Karpas-422 (cell line): Measurements from ENCODE around the gene THSD4. TPM values are rescaled to one million over a fixed set of nuclear protein-coding genes. Genes with fewer than 3 reads are reported as not detected.
A peak's percentile ranks its signal among the peaks of the same experiment; 100 is the strongest.

ENCODE experiments used
- DNase-seq: peaks from one replicate; pipeline ENCODE4 v3.0.0-alpha.2; 2015
- H2AFZ ChIP-seq: fragments of 200-600 bp; sonication (generic); 2 replicates; pipeline ENCODE4 v1.6.1; 2014; ENCODE audit warnings: antibody characterized with exemption, low read length, mixed read lengths
- H3K27ac ChIP-seq: fragments of 200-600 bp; sonication (generic); 2 replicates; pipeline ENCODE4 v1.5.1; 2014; ENCODE audit warnings: mild to moderate bottlenecking, low read length, moderate library complexity
- H3K27me3 ChIP-seq: fragments of 200-600 bp; sonication (generic); 2 replicates; pipeline ENCODE4 v1.6.1; 2014; ENCODE audit warnings: low read length, mixed read lengths
- H3K36me3 ChIP-seq: fragments of 200-600 bp; sonication (generic); 2 replicates; pipeline ENCODE4 v1.6.1; 2014; ENCODE audit warnings: low read length, mixed read lengths; ENCODE audit not compliant: insufficient read depth
- H3K4me1 ChIP-seq: fragments of 200-600 bp; sonication (generic); 2 replicates; pipeline ENCODE4 v1.6.1; 2014; ENCODE audit warnings: mild to moderate bottlenecking, low read length, mixed read lengths
- H3K4me2 ChIP-seq: fragments of 200-600 bp; sonication (generic); 2 replicates; pipeline ENCODE4 v1.6.1; 2014; ENCODE audit warnings: low read length, low read depth, mild to moderate bottlenecking; ENCODE audit not compliant: poor library complexity, severe bottlenecking
- H3K4me3 ChIP-seq: fragments of 200-600 bp; sonication (generic); 2 replicates; pipeline ENCODE4 v1.5.1; 2014; ENCODE audit warnings: mild to moderate bottlenecking, antibody characterized with exemption, low read length, mixed read lengths
- H3K79me2 ChIP-seq: fragments of 200-600 bp; sonication (generic); 2 replicates; pipeline ENCODE4 v1.6.1; 2014; ENCODE audit warnings: mild to moderate bottlenecking, low read length, mixed read lengths
- H3K9ac ChIP-seq: fragments of 200-600 bp; sonication (generic); 2 replicates; pipeline ENCODE4 v1.6.0; 2014; ENCODE audit warnings: low read length
- H3K9me2 ChIP-seq: fragments of 200-600 bp; sonication (generic), shearing (Covaris generic); replicated peaks from 2 replicates; pipeline ENCODE4 v1.6.0; 2014; ENCODE audit warnings: mild to moderate bottlenecking, low read length, moderate library complexity; ENCODE audit not compliant: insufficient read depth
- H3K9me3 ChIP-seq: fragments of 300-700, 200-600 bp; sonication (generic); 2 replicates; pipeline ENCODE4 v1.6.1; 2014; ENCODE audit warnings: low read length, mixed read lengths
- H4K20me1 ChIP-seq: fragments of 200-600 bp; sonication (generic); 2 replicates; pipeline ENCODE4 v1.6.1; 2014; ENCODE audit warnings: mild to moderate bottlenecking, antibody characterized with exemption, low read length, low read depth; ENCODE audit not compliant: insufficient read depth
- total RNA-seq: library from RNA; depleted of rRNA; stranded (reverse); fragments of >200 nt; shearing (Covaris generic); gene quantifications from 2 replicates; pipeline ENCODE4 v1.2.3, GENCODE V29; 2014; ENCODE audit warnings: low replicate concordance

Gene THSD4
- total RNA-seq, 1 experiment from 2014 or later: 0.11 TPM

- Histone ChIP-seq H2AFZ (no peak overlapping the region), H3K36me3 (no peaks in the 10 kb centered on the region), H3K4me2 (no peak overlapping the region), H3K9ac (no peak overlapping the region), H3K79me2 (no peaks in the 10 kb centered on the region), H4K20me1 (no peaks in the 10 kb centered on the region), H3K9me3 (no peaks in the 10 kb centered on the region), H3K27me3 (no peaks in the 10 kb centered on the region), H3K27ac (no peak overlapping the region), H3K4me3 (no peak overlapping the region), H3K9me2 (no peaks in the 10 kb centered on the region), H3K4me1 (no peaks in the 10 kb centered on the region)
- DNase-seq: no peak
These were observed 136.9 kb downstream of the THSD4 start for GRCh38 chr15:71252044-71252739.

- no peaks in the 10 kb centered on the region for H3K27me3 ChIP-seq
- DNase-seq: no peak
- H3K9ac ChIP-seq: no peak overlapping the region
- H3K27ac ChIP-seq: no peak overlapping the region
- H3K79me2 ChIP-seq: no peaks in the 10 kb centered on the region
- no peaks in the 10 kb centered on the region for H4K20me1 ChIP-seq
- no peak overlapping the region for H3K4me3 ChIP-seq
- no peak overlapping the region for H3K4me2 ChIP-seq
- H2AFZ ChIP-seq: no peak overlapping the region
- H3K4me1 ChIP-seq: no peaks in the 10 kb centered on the region
- H3K9me2 ChIP-seq: no peaks in the 10 kb centered on the region
- no peaks in the 10 kb centered on the region for H3K36me3 ChIP-seq
- no peaks in the 10 kb centered on the region for H3K9me3 ChIP-seq
These were observed 137.4 kb downstream of the THSD4 start for GRCh38 chr15:71252740-71253047.

GRCh38 chr15:71254491-71254890 is 139.2 kb downstream of the THSD4 start:
- Histone ChIP-seq H3K27ac (no peak overlapping the region), H2AFZ (no peak overlapping the region), H3K4me3 (no peak overlapping the region), H3K36me3 (no peaks in the 10 kb centered on the region), H3K27me3 (no peaks in the 10 kb centered on the region), H3K9me3 (no peaks in the 10 kb centered on the region), H3K4me2 (no peak overlapping the region), H3K9ac (no peak overlapping the region), H3K79me2 (no peaks in the 10 kb centered on the region), H3K9me2 (no peaks in the 10 kb centered on the region), H3K4me1 (no peaks in the 10 kb centered on the region), H4K20me1 (no peaks in the 10 kb centered on the region)
- DNase-seq: no peak

GRCh38 chr15:71256934-71257664 is 141.8 kb downstream of the THSD4 start:
- no peak overlapping the region for H3K4me3 ChIP-seq
- H4K20me1 ChIP-seq: no peaks in the 10 kb centered on the region
- H3K4me2 ChIP-seq: no peak overlapping the region
- no peaks in the 10 kb centered on the region for H3K79me2 ChIP-seq
- H3K27me3 ChIP-seq: no peaks in the 10 kb centered on the region
- H3K27ac ChIP-seq: no peak overlapping the region
- peak; percentile 45 for DNase-seq
- no peak overlapping the region for H3K9ac ChIP-seq
- no peaks in the 10 kb centered on the region for H3K9me2 ChIP-seq
- H3K36me3 ChIP-seq: no peaks in the 10 kb centered on the region
- H3K4me1 ChIP-seq: no peaks in the 10 kb centered on the region
- no peaks in the 10 kb centered on the region for H3K9me3 ChIP-seq
- no peak overlapping the region for H2AFZ ChIP-seq

- H3K4me3 ChIP-seq: no peak overlapping the region
- H3K9ac ChIP-seq: no peak overlapping the region
- H3K9me2 ChIP-seq: no peaks in the 10 kb centered on the region
- H3K27ac ChIP-seq: no peak overlapping the region
- H3K9me3 ChIP-seq: no peaks in the 10 kb centered on the region
- no peaks in the 10 kb centered on the region for H3K27me3 ChIP-seq
- H3K79me2 ChIP-seq: no peaks in the 10 kb centered on the region
- no peak overlapping the region for H3K4me2 ChIP-seq
- H4K20me1 ChIP-seq: no peaks in the 10 kb centered on the region
- no peaks in the 10 kb centered on the region for H3K4me1 ChIP-seq
- no peaks in the 10 kb centered on the region for H3K36me3 ChIP-seq
- H2AFZ ChIP-seq: no peak overlapping the region
- no peak for DNase-seq
These were observed 144.6 kb downstream of the THSD4 start for GRCh38 chr15:71259866-71260265.

GRCh38 chr15:71261418-71261817 is 146.1 kb downstream of the THSD4 start:
- Histone ChIP-seq H3K4me2 (no peak overlapping the region), H3K4me1 (no peaks in the 10 kb centered on the region), H3K9me3 (no peaks in the 10 kb centered on the region), H3K79me2 (no peaks in the 10 kb centered on the region), H2AFZ (no peak overlapping the region), H3K27ac (no peak overlapping the region), H3K9me2 (no peaks in the 10 kb centered on the region), H4K20me1 (no peaks in the 10 kb centered on the region), H3K4me3 (no peak overlapping the region), H3K36me3 (no peaks in the 10 kb centered on the region), H3K9ac (no peak overlapping the region), H3K27me3 (no peaks in the 10 kb centered on the region)
- DNase-seq: no peak

GRCh38 chr15:71261909-71262308 is 146.6 kb downstream of the THSD4 start:
- Histone ChIP-seq H2AFZ (no peak overlapping the region), H3K4me2 (no peak overlapping the region), H3K4me1 (no peaks in the 10 kb centered on the region), H3K4me3 (no peak overlapping the region), H3K79me2 (no peaks in the 10 kb centered on the region), H3K9me3 (no peaks in the 10 kb centered on the region), H4K20me1 (no peaks in the 10 kb centered on the region), H3K9me2 (no peaks in the 10 kb centered on the region), H3K9ac (no peak overlapping the region), H3K36me3 (no peaks in the 10 kb centered on the region), H3K27me3 (no peaks in the 10 kb centered on the region), H3K27ac (no peak overlapping the region)
- DNase-seq: no peak

GRCh38 chr15:71262599-71262998 is 147.3 kb downstream of the THSD4 start:
- no peaks in the 10 kb centered on the region for H3K36me3 ChIP-seq
- no peaks in the 10 kb centered on the region for H3K9me3 ChIP-seq
- no peak overlapping the region for H3K4me3 ChIP-seq
- no peaks in the 10 kb centered on the region for H3K27me3 ChIP-seq
- no peaks in the 10 kb centered on the region for H4K20me1 ChIP-seq
- H3K27ac ChIP-seq: no peak overlapping the region
- no peaks in the 10 kb centered on the region for H3K9me2 ChIP-seq
- no peaks in the 10 kb centered on the region for H3K4me1 ChIP-seq
- no peak overlapping the region for H2AFZ ChIP-seq
- no peak for DNase-seq
- no peaks in the 10 kb centered on the region for H3K79me2 ChIP-seq
- H3K9ac ChIP-seq: no peak overlapping the region
- no peak overlapping the region for H3K4me2 ChIP-seq
